HG03469 (cell line): ENCODE results near the gene HS1BP3.

ENCODE experiments used
- ATAC-seq: cut with Tn5 transposase; IDR thresholded peaks from one replicate; pipeline ENCODE4 v1.9.1; 2021; ENCODE audit warnings: mild to moderate bottlenecking, moderate library complexity, moderate number of reproducible peaks; ENCODE audit not compliant: unreplicated experiment

The HS1BP3 gene

GRCh38 chr2:20650877-20651730, at the start of gene HS1BP3:
TSS of gene HS1BP3 (minus strand) at chr2:20651098. CDS start at chr2:20651063, 35 bp downstream.
- peak; percentile 95 for ATAC-seq

GRCh38 chr2:20698916-20699613, 48.2 kb upstream of the HS1BP3 start:
- ATAC-seq: no peak

GRCh38 chr2:20697322-20697934, 46.5 kb upstream of the HS1BP3 start:
- no peak for ATAC-seq

- ATAC-seq: no peak
Observed at GRCh38 chr2:20696366-20696765, 45.5 kb upstream of the HS1BP3 start.

GRCh38 chr2:20693317-20693716, 42.4 kb upstream of the HS1BP3 start:
- no peak for ATAC-seq

GRCh38 chr2:20692081-20692480, 41.2 kb upstream of the HS1BP3 start:
- no peak for ATAC-seq

GRCh38 chr2:20691076-20691734, 40.3 kb upstream of the HS1BP3 start:
- no peak for ATAC-seq

- ATAC-seq: no peak
Observed at GRCh38 chr2:20689428-20690264, 38.7 kb upstream of the HS1BP3 start.

GRCh38 chr2:20687260-20687832, 36.4 kb upstream of the HS1BP3 start:
- no peak for ATAC-seq

- no peak for ATAC-seq
Observed at GRCh38 chr2:20684581-20685063, 33.7 kb upstream of the HS1BP3 start.

- ATAC-seq: no peak
Observed at GRCh38 chr2:20682167-20682920, 31.4 kb upstream of the HS1BP3 start.

- ATAC-seq: no peak
Observed at GRCh38 chr2:20680744-20681375, 30.0 kb upstream of the HS1BP3 start.

GRCh38 chr2:20678780-20679179, 27.9 kb upstream of the HS1BP3 start:
- no peak for ATAC-seq

- no peak for ATAC-seq
Observed at GRCh38 chr2:20678086-20678395, 27.1 kb upstream of the HS1BP3 start.

- peak; percentile 26 for ATAC-seq
Observed at GRCh38 chr2:20677301-20678085, 26.6 kb upstream of the HS1BP3 start.

- ATAC-seq: peak; percentile 41
Observed at GRCh38 chr2:20676353-20677215, 25.7 kb upstream of the HS1BP3 start.
